ENCODE results near the gene PTPN7. TPM values are rescaled to one million over a fixed set of nuclear protein-coding genes. Genes with fewer than 3 reads are reported as not detected.

Gene PTPN7
- total RNA-seq, 1 experiment from 2014 or later: not detected

GRCh38 chr1:202173993-202174392 is 13.6 kb upstream of the PTPN7 start:
- no TSS peak for BruUV-seq (replicated peaks)
- POLR2A ChIA-PET (ENCODE audit: unreplicated experiment): no interaction called here
- no peaks in the 10 kb centered on the region for H3K79me2 ChIP-seq (ENCODE audit: low read length)

DNA sequence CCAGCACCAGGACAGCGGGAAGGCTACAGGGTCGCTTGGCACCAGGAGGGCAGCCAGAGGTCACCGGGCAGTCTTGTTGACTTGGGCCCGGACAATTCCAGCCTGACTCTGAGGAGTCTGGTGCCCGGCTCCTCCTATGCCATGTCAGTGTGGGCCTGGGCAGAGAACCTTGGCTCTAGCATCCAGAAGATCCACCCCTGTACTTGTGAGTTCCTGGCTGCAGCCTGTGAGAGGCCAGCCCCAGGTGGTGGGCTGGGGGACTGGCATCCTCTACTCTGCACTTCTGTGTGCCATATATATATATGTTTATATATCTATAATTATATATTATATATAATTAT is 11.6 kb upstream of the PTPN7 start:
- Histone ChIP-seq H3K4me2 (ENCODE audit: low read length) (no peak overlapping the region), H3K36me3 (ENCODE audit: low read depth, low read length) (no peaks in the 10 kb centered on the region), H3K4me3 (ENCODE audit: low read length) (no peak overlapping the region), H3K27ac (ENCODE audit: low read length) (no peak overlapping the region), H3K4me1 (ENCODE audit: insufficient read depth, low read length) (no peaks in the 10 kb centered on the region), H3K9me3 (ENCODE audit: low read length) (no peaks in the 10 kb centered on the region), H2AFZ (ENCODE audit: low read length) (no peak overlapping the region), H4K20me1 (ENCODE audit: low read length) (no peaks in the 10 kb centered on the region), H3K79me2 (ENCODE audit: low read length) (no peaks in the 10 kb centered on the region), H3K27me3 (ENCODE audit: low read length) (no peaks in the 10 kb centered on the region), H3K9ac (ENCODE audit: low read length) (no peak overlapping the region), H3K9me2 (replicated peaks; ENCODE audit: low read length) (no peaks in the 10 kb centered on the region), H3F3A (ENCODE audit: low read length, unreplicated experiment) (no peaks in the 10 kb centered on the region)
- intact Hi-C loops (cut with micrococcal nuclease): no loop called here
- ChIA-PET CTCF (no interaction called here), POLR2A (ENCODE audit: unreplicated experiment) (no interaction called here)
- TF ChIP-seq CTCF (conservative IDR thresholded peaks at IDR 0.05; ENCODE audit: low read depth, low read length) (no peak), EZH2phosphoT487 (IDR thresholded peaks at IDR 0.05; ENCODE audit: borderline replicate concordance, low read length) (no peak), EZH2 (IDR thresholded peaks at IDR 0.05; ENCODE audit: low read length, unreplicated experiment) (no peak)
- no TSS peak for BruUV-seq (replicated peaks)
- DNase-seq (no peak), ATAC-seq (no peak)

More at GRCh38 chr1:202173993-202174392, 13.6 kb upstream of the PTPN7 start:
- Histone ChIP-seq H3K36me3 (ENCODE audit: low read depth, low read length) (no peaks in the 10 kb centered on the region), H2AFZ (ENCODE audit: low read length) (no peak overlapping the region), H4K20me1 (ENCODE audit: low read length) (no peaks in the 10 kb centered on the region), H3K4me1 (ENCODE audit: insufficient read depth, low read length) (no peaks in the 10 kb centered on the region), H3F3A (ENCODE audit: low read length, unreplicated experiment) (no peaks in the 10 kb centered on the region), H3K9me3 (ENCODE audit: low read length) (no peaks in the 10 kb centered on the region), H3K9me2 (replicated peaks; ENCODE audit: low read length) (no peaks in the 10 kb centered on the region), H3K4me3 (ENCODE audit: low read length) (no peak overlapping the region), H3K27ac (ENCODE audit: low read length) (no peak overlapping the region), H3K9ac (ENCODE audit: low read length) (no peak overlapping the region), H3K4me2 (ENCODE audit: low read length) (no peak overlapping the region), H3K27me3 (ENCODE audit: low read length) (no peaks in the 10 kb centered on the region)
- intact Hi-C loops (cut with micrococcal nuclease): no loop called here
- CTCF ChIA-PET: no interaction called here
- no peak for ATAC-seq
- no peak for DNase-seq
- no peak for TF ChIP-seq EZH2 (IDR thresholded peaks at IDR 0.05; ENCODE audit: low read length, unreplicated experiment)
- TF ChIP-seq EZH2phosphoT487 (IDR thresholded peaks at IDR 0.05; ENCODE audit: borderline replicate concordance, low read length): no peak
- no peak for TF ChIP-seq CTCF (conservative IDR thresholded peaks at IDR 0.05; ENCODE audit: low read depth, low read length)

DNA sequence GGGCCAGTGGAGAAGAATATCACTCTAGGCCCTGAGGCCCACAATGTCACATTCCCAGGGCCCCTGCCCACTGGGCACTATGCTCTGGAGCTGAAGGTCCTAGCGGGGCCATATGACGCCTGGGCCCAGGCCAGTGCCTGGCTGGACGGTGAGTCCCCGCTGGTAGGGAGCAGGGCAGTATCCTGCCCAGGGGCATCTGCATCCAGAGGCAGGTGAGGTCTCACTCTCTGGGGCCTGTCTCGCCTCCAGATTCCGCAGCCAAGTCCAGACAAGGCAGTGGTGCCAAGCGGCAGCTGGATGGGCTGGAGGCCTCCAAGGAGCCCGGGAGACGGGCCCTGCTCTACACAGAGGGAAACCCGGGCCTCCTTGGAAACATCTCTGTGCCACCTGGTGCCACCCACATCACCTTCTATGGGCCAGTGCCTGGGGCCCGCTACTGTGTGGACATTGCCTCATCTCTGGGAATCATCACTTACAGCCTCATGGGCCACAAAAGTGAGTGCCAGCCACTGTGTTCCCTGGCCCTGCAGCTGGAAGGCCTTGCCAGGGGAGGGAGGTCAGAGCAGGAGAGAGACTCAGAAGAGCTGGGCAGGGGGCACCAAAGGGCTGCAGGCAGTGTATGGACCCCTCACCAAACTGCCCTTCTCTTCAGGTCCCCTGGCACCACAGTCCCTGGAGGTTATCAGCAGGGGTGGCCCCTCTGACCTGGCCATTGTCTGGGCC is 11.1 kb upstream of the PTPN7 start:
- Histone ChIP-seq H4K20me1 (ENCODE audit: low read length) (no peaks in the 10 kb centered on the region), H3K9me3 (ENCODE audit: low read length) (no peaks in the 10 kb centered on the region), H3K4me1 (ENCODE audit: insufficient read depth, low read length) (no peaks in the 10 kb centered on the region), H2AFZ (ENCODE audit: low read length) (no peak overlapping the region), H3K9ac (ENCODE audit: low read length) (no peak overlapping the region), H3F3A (ENCODE audit: low read length, unreplicated experiment) (no peaks in the 10 kb centered on the region), H3K9me2 (replicated peaks; ENCODE audit: low read length) (no peaks in the 10 kb centered on the region), H3K27me3 (ENCODE audit: low read length) (no peaks in the 10 kb centered on the region), H3K4me2 (ENCODE audit: low read length) (no peak overlapping the region), H3K79me2 (ENCODE audit: low read length) (no peaks in the 10 kb centered on the region), H3K4me3 (ENCODE audit: low read length) (no peak overlapping the region), H3K27ac (ENCODE audit: low read length) (no peak overlapping the region), H3K36me3 (ENCODE audit: low read depth, low read length) (no peaks in the 10 kb centered on the region)
- TF ChIP-seq CTCF (conservative IDR thresholded peaks at IDR 0.05; ENCODE audit: low read depth, low read length) (no peak), EZH2phosphoT487 (IDR thresholded peaks at IDR 0.05; ENCODE audit: borderline replicate concordance, low read length) (no peak), EZH2 (IDR thresholded peaks at IDR 0.05; ENCODE audit: low read length, unreplicated experiment) (no peak)
- no peak for ATAC-seq
- ChIA-PET POLR2A (ENCODE audit: unreplicated experiment) (no interaction called here), CTCF (no interaction called here)
- no peak for DNase-seq
- BruUV-seq (replicated peaks): no TSS peak
- intact Hi-C loops (cut with micrococcal nuclease): no loop called here

All from PC-3 (cell line).